ENCODE results near the gene PTPRA. TPM values are rescaled to one million over a fixed set of nuclear protein-coding genes. Genes with fewer than 3 reads are reported as not detected.

Gene PTPRA
- polyA plus RNA-seq, 3 donors, result 13.0 to 41.9 (median 13.1) TPM

GRCh38 chr20:3027987-3028386 is 154.7 kb downstream of the PTPRA start:
- peaks cover 19 to 69% of the 10 kb centered on the region in 2 donors for H3K36me3 Mint-ChIP-seq
- Histone ChIP-seq H3K27ac (ENCODE audit: low read depth in 1 of 2, low read length in 2 of 2) (no peak overlapping the region), H2AFZ (ENCODE audit: insufficient read depth, low read depth, low read length, poor library complexity, severe bottlenecking) (no peak overlapping the region), H3K4me2 (replicated peaks; ENCODE audit: extremely low read depth, low read length, poor library complexity, severe bottlenecking) (no peak overlapping the region), H3K27me3 (ENCODE audit: control insufficient read depth in 2 of 2, insufficient read depth in 2 of 2, low read length in 2 of 2) (no peaks in the 10 kb centered on the region), H4K20me1 (ENCODE audit: insufficient read depth, low read length) (no peaks in the 10 kb centered on the region), H3K9me3 (replicated peaks in 1 of 2; ENCODE audit: control insufficient read depth in 1 of 2, insufficient read depth in 1 of 2, low read length in 2 of 2) (no peaks in the 10 kb centered on the region), H3K9ac (ENCODE audit: insufficient read depth, low read length, poor library complexity, severe bottlenecking) (no peak overlapping the region), H3K36me3 (replicated peaks in 1 of 2; ENCODE audit: control insufficient read depth in 1 of 2, insufficient read depth in 2 of 2, low read length in 2 of 2) (peaks cover 58 to 97% of the 10 kb centered on the region in 2 donors), H3K4me3 (replicated peaks in 1 of 3; ENCODE audit: low read depth in 2 of 3, low read length in 3 of 3) (no peak overlapping the region), H3K4me1 (ENCODE audit: control insufficient read depth in 1 of 2, insufficient read depth in 2 of 2, low read length in 2 of 2) (no peaks in the 10 kb centered on the region), H3K79me2 (ENCODE audit: insufficient read depth, low read length) (no peaks in the 10 kb centered on the region)
- intact Hi-C loops (cut with micrococcal nuclease), result no loop called here
- no peak for TF ChIP-seq CTCF (IDR thresholded peaks at IDR 0.05)
- no peak overlapping the region for H3K4me3 Mint-ChIP-seq
- no peaks in the 10 kb centered on the region for H3K4me1 Mint-ChIP-seq
- H3K27ac Mint-ChIP-seq, result peak overlapping the region in 1 of 7 donors; percentile 21
- WGBS (ENCODE audit: insufficient coverage), result 83% methylated on average over 1 of the region's 2 CpGs
- no peak for DNase-seq
- H3K9me3 Mint-ChIP-seq, result no peaks in the 10 kb centered on the region
- no peaks in the 10 kb centered on the region for H3K27me3 Mint-ChIP-seq (ENCODE audit: low read depth in 3 of 3)

GRCh38 chr20:3031524-3032147 is 158.4 kb downstream of the PTPRA start:
- no peaks in the 10 kb centered on the region for H3K27me3 ChIP-seq (ENCODE audit: control insufficient read depth in 2 of 2, insufficient read depth in 2 of 2, low read length in 2 of 2)
- no peak overlapping the region for H3K4me3 ChIP-seq (replicated peaks in 1 of 3; ENCODE audit: low read depth in 2 of 3, low read length in 3 of 3)
- no peaks in the 10 kb centered on the region for H3K27me3 Mint-ChIP-seq (ENCODE audit: low read depth in 3 of 3)
- no peaks in the 10 kb centered on the region for H3K4me1 Mint-ChIP-seq
- WGBS (ENCODE audit: insufficient coverage), result 100% methylated on average over 1 of the region's 3 CpGs
- intact Hi-C loops (cut with micrococcal nuclease), result no loop called here
- no peaks in the 10 kb centered on the region for H3K4me1 ChIP-seq (ENCODE audit: control insufficient read depth in 1 of 2, insufficient read depth in 2 of 2, low read length in 2 of 2)
- no peak for TF ChIP-seq CTCF (IDR thresholded peaks at IDR 0.05)
- H3K4me2 ChIP-seq (replicated peaks; ENCODE audit: extremely low read depth, low read length, poor library complexity, severe bottlenecking), result no peak overlapping the region
- no peak overlapping the region for H2AFZ ChIP-seq (ENCODE audit: insufficient read depth, low read depth, low read length, poor library complexity, severe bottlenecking)
- no peaks in the 10 kb centered on the region for H3K79me2 ChIP-seq (ENCODE audit: insufficient read depth, low read length)
- H3K27ac Mint-ChIP-seq, result no peak overlapping the region
- no peak overlapping the region for H3K9ac ChIP-seq (ENCODE audit: insufficient read depth, low read length, poor library complexity, severe bottlenecking)
- no peak overlapping the region for H3K27ac ChIP-seq (ENCODE audit: low read depth in 1 of 2, low read length in 2 of 2)
- DNase-seq, result no peak
- H3K9me3 ChIP-seq (replicated peaks in 1 of 2; ENCODE audit: control insufficient read depth in 1 of 2, insufficient read depth in 1 of 2, low read length in 2 of 2), result no peaks in the 10 kb centered on the region
- peaks cover 58 to 95% of the 10 kb centered on the region in 2 donors for H3K36me3 ChIP-seq (replicated peaks in 1 of 2; ENCODE audit: control insufficient read depth in 1 of 2, insufficient read depth in 2 of 2, low read length in 2 of 2)
- H3K36me3 Mint-ChIP-seq, result peaks cover 0 to 66% of the 10 kb centered on the region in 2 donors
- no peaks in the 10 kb centered on the region for H4K20me1 ChIP-seq (ENCODE audit: insufficient read depth, low read length)
- no peaks in the 10 kb centered on the region for H3K9me3 Mint-ChIP-seq
- no peak overlapping the region for H3K4me3 Mint-ChIP-seq
